Measurements from ENCODE around the gene FAM114A2.

DNA sequence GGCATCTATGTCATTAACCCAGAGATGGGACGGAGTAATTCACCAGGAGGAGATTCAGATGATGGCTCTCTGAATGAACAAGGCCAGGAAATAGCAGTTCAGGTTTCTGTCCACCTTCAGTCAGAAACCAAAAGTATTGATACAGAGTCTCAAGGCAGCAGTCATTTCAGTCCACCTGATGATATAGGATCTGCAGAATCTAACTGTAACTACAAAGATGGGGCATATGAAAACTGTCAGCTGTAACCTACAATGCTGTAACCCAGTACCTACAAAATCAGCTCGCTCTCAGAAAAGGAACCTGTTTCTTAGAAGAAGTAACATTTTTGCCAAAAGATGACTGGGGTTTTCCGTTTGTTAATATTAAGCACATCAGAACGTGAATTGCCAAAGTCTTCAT is 14.8 kb upstream of the FAM114A2 start:
- TF ChIP-seq, protein P1, sequence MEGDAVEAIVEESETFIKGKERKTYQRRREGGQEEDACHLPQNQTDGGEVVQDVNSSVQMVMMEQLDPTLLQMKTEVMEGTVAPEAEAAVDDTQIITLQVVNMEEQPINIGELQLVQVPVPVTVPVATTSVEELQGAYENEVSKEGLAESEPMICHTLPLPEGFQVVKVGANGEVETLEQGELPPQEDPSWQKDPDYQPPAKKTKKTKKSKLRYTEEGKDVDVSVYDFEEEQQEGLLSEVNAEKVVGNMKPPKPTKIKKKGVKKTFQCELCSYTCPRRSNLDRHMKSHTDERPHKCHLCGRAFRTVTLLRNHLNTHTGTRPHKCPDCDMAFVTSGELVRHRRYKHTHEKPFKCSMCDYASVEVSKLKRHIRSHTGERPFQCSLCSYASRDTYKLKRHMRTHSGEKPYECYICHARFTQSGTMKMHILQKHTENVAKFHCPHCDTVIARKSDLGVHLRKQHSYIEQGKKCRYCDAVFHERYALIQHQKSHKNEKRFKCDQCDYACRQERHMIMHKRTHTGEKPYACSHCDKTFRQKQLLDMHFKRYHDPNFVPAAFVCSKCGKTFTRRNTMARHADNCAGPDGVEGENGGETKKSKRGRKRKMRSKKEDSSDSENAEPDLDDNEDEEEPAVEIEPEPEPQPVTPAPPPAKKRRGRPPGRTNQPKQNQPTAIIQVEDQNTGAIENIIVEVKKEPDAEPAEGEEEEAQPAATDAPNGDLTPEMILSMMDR (IDR thresholded peaks at IDR 0.05 in 8 of 11, conservative IDR thresholded peaks at IDR 0.05 in 3 of 11), result no peak
- no peak for TF ChIP-seq POLR2A (IDR thresholded peaks at IDR 0.05)
- no peak for TF ChIP-seq POLR2AphosphoS5 (IDR thresholded peaks at IDR 0.05)

Data from spleen (tissue), 7 donors.